ENCODE data around the gene ITGA11.
A peak's percentile ranks its signal among the peaks of the same experiment; 100 is the strongest.

The ITGA11 gene

GRCh38 chr15:68431792-68432401, at the start of gene ITGA11:
TSS of gene ITGA11 (minus strand) at chr15:68432163. CDS start at chr15:68432066, 97 bp downstream.
- peak within 1 kb of the TSS; percentile 71 for H3K4me3 ChIP-seq (ENCODE audit: low read depth, low read length)
- no peak for DNase-seq (ENCODE audit: low read depth)

GRCh38 chr15:68481321-68481720, 49.4 kb upstream of the ITGA11 start:
- no peak for DNase-seq (ENCODE audit: low read depth)
- H3K4me3 ChIP-seq (ENCODE audit: low read depth, low read length) = no peak overlapping the region

GRCh38 chr15:68480296-68480695, 48.3 kb upstream of the ITGA11 start:
- H3K4me3 ChIP-seq (ENCODE audit: low read depth, low read length) = no peak overlapping the region
- DNase-seq (ENCODE audit: low read depth) = no peak

- DNase-seq (ENCODE audit: low read depth) = no peak
- no peak overlapping the region for H3K4me3 ChIP-seq (ENCODE audit: low read depth, low read length)
These were observed 47.9 kb upstream of the ITGA11 start for GRCh38 chr15:68479870-68480269.

GRCh38 chr15:68479406-68479805, 47.4 kb upstream of the ITGA11 start:
- no peak overlapping the region for H3K4me3 ChIP-seq (ENCODE audit: low read depth, low read length)
- DNase-seq (ENCODE audit: low read depth) = peak; percentile 73

- DNase-seq (ENCODE audit: low read depth) = no peak
- H3K4me3 ChIP-seq (ENCODE audit: low read depth, low read length) = no peak overlapping the region
These were observed 46.9 kb upstream of the ITGA11 start for GRCh38 chr15:68478853-68479252.

- H3K4me3 ChIP-seq (ENCODE audit: low read depth, low read length) = no peak overlapping the region
- DNase-seq (ENCODE audit: low read depth) = no peak
These were observed 43.5 kb upstream of the ITGA11 start for GRCh38 chr15:68475449-68475848.

- DNase-seq (ENCODE audit: low read depth) = no peak
- no peak overlapping the region for H3K4me3 ChIP-seq (ENCODE audit: low read depth, low read length)
These were observed 39.6 kb upstream of the ITGA11 start for GRCh38 chr15:68471541-68471940.

GRCh38 chr15:68470976-68471375, 39.0 kb upstream of the ITGA11 start:
- DNase-seq (ENCODE audit: low read depth) = no peak
- no peak overlapping the region for H3K4me3 ChIP-seq (ENCODE audit: low read depth, low read length)

- no peak for DNase-seq (ENCODE audit: low read depth)
- H3K4me3 ChIP-seq (ENCODE audit: low read depth, low read length) = no peak overlapping the region
These were observed 38.2 kb upstream of the ITGA11 start for GRCh38 chr15:68470049-68470742.

GRCh38 chr15:68469162-68470048, 37.4 kb upstream of the ITGA11 start:
- no peak overlapping the region for H3K4me3 ChIP-seq (ENCODE audit: low read depth, low read length)
- DNase-seq (ENCODE audit: low read depth) = no peak

GRCh38 chr15:68466876-68467275, 34.9 kb upstream of the ITGA11 start:
- DNase-seq (ENCODE audit: low read depth) = no peak
- H3K4me3 ChIP-seq (ENCODE audit: low read depth, low read length) = no peak overlapping the region

- H3K4me3 ChIP-seq (ENCODE audit: low read depth, low read length) = no peak overlapping the region
- DNase-seq (ENCODE audit: low read depth) = no peak
These were observed 34.0 kb upstream of the ITGA11 start for GRCh38 chr15:68465861-68466560.

- DNase-seq (ENCODE audit: low read depth) = peak; percentile 46
These were observed 32.6 kb upstream of the ITGA11 start for GRCh38 chr15:68464448-68465090.

GRCh38 chr15:68463996-68464395, 32.0 kb upstream of the ITGA11 start:
- H3K4me3 ChIP-seq (ENCODE audit: low read depth, low read length) = no peak overlapping the region
- DNase-seq (ENCODE audit: low read depth) = no peak

More at GRCh38 chr15:68464448-68465090, 32.6 kb upstream of the ITGA11 start:
- H3K4me3 ChIP-seq (ENCODE audit: low read depth, low read length) = no peak overlapping the region

GRCh38 chr15:68463444-68463843, 31.5 kb upstream of the ITGA11 start:
- no peak for DNase-seq (ENCODE audit: low read depth)
- no peak overlapping the region for H3K4me3 ChIP-seq (ENCODE audit: low read depth, low read length)

- H3K4me3 ChIP-seq (ENCODE audit: low read depth, low read length) = no peak overlapping the region
- no peak for DNase-seq (ENCODE audit: low read depth)
These were observed 28.2 kb upstream of the ITGA11 start for GRCh38 chr15:68460166-68460565.

GRCh38 chr15:68450192-68450591, 18.2 kb upstream of the ITGA11 start:
- no peak for DNase-seq (ENCODE audit: low read depth)
- no peak overlapping the region for H3K4me3 ChIP-seq (ENCODE audit: low read depth, low read length)

- no peak for DNase-seq (ENCODE audit: low read depth)
- no peak overlapping the region for H3K4me3 ChIP-seq (ENCODE audit: low read depth, low read length)
These were observed 17.4 kb upstream of the ITGA11 start for GRCh38 chr15:68449389-68449788.
